T-helper 2 cell treated with Interferon-gamma antibody and Interleukin-4, amounts not matched to agents 5 μg/mL and 100 μg/mL, for 36 hours (primary cell): Measurements from ENCODE around the gene CBX8.

ENCODE experiments used
- DNase-seq: peaks from one replicate; pipeline ENCODE4 v3.0.0; 2021; ENCODE audit warnings: low spot score
- H3K27ac Mint-ChIP-seq: one replicate; pipeline ENCODE4 v1.8.0; 2021; ENCODE audit warnings: mild to moderate bottlenecking, mixed read lengths
- H3K27me3 Mint-ChIP-seq: one replicate; pipeline ENCODE4 v1.8.0; 2021; ENCODE audit warnings: low read depth, mixed read lengths
- H3K36me3 Mint-ChIP-seq: one replicate; pipeline ENCODE4 v1.8.0; 2021; ENCODE audit warnings: low read depth, mixed read lengths
- H3K4me1 Mint-ChIP-seq: one replicate; pipeline ENCODE4 v1.8.0; 2021; ENCODE audit warnings: low read depth, mixed read lengths
- H3K4me3 Mint-ChIP-seq: one replicate; pipeline ENCODE4 v1.8.0; 2022; ENCODE audit warnings: mild to moderate bottlenecking, moderate library complexity, mixed read lengths
- H3K9me3 Mint-ChIP-seq: one replicate; pipeline ENCODE4 v1.8.0; 2021; ENCODE audit warnings: mixed read lengths

CBX8 gene

GRCh38 chr17:79809530-79810129 is 12.8 kb upstream of the CBX8 start:
- H3K9me3 Mint-ChIP-seq, result no peaks in the 10 kb centered on the region
- H3K4me3 Mint-ChIP-seq, result peak overlapping the region; percentile 24
- H3K27me3 Mint-ChIP-seq, result peaks cover 73% of the 10 kb centered on the region
- H3K27ac Mint-ChIP-seq, result no peak overlapping the region
- DNase-seq, result no peak
- peaks cover 33% of the 10 kb centered on the region for H3K4me1 Mint-ChIP-seq
- H3K36me3 Mint-ChIP-seq, result no peaks in the 10 kb centered on the region

- Mint-ChIP-seq H3K9me3 (no peaks in the 10 kb centered on the region), H3K27ac (peak overlapping the region; percentile 20), H3K4me3 (peak overlapping the region; percentile 51), H3K27me3 (peaks cover 71% of the 10 kb centered on the region), H3K4me1 (peaks cover 33% of the 10 kb centered on the region), H3K36me3 (peaks cover 3% of the 10 kb centered on the region)
- no peak for DNase-seq
Observed at GRCh38 chr17:79808763-79809529, 12.1 kb upstream of the CBX8 start.

GRCh38 chr17:79806863-79807720 is 10.2 kb upstream of the CBX8 start:
- no peak for DNase-seq
- no peaks in the 10 kb centered on the region for H3K9me3 Mint-ChIP-seq
- H3K4me3 Mint-ChIP-seq, result no peak overlapping the region
- H3K27ac Mint-ChIP-seq, result no peak overlapping the region
- H3K27me3 Mint-ChIP-seq, result peaks cover 77% of the 10 kb centered on the region
- peaks cover 30% of the 10 kb centered on the region for H3K4me1 Mint-ChIP-seq
- H3K36me3 Mint-ChIP-seq, result peaks cover 4% of the 10 kb centered on the region

- peaks cover 24% of the 10 kb centered on the region for H3K4me1 Mint-ChIP-seq
- DNase-seq, result no peak
- no peak overlapping the region for H3K4me3 Mint-ChIP-seq
- H3K27me3 Mint-ChIP-seq, result peaks cover 77% of the 10 kb centered on the region
- no peak overlapping the region for H3K27ac Mint-ChIP-seq
- peaks cover 4% of the 10 kb centered on the region for H3K36me3 Mint-ChIP-seq
- H3K9me3 Mint-ChIP-seq, result no peaks in the 10 kb centered on the region
Observed at GRCh38 chr17:79806446-79806760, 9.5 kb upstream of the CBX8 start.

GRCh38 chr17:79804856-79805696 is 8.2 kb upstream of the CBX8 start:
- Mint-ChIP-seq H3K27ac (peak overlapping the region; percentile 78), H3K9me3 (no peaks in the 10 kb centered on the region)

GRCh38 chr17:79803997-79804855 is 7.3 kb upstream of the CBX8 start:
- peaks cover 30% of the 10 kb centered on the region for H3K4me1 Mint-ChIP-seq
- peak overlapping the region; percentile 78 for H3K27ac Mint-ChIP-seq
- DNase-seq, result peak; percentile 76
- H3K9me3 Mint-ChIP-seq, result no peaks in the 10 kb centered on the region
- H3K27me3 Mint-ChIP-seq, result peaks cover 86% of the 10 kb centered on the region
- peak overlapping the region; percentile 58 for H3K4me3 Mint-ChIP-seq
- H3K36me3 Mint-ChIP-seq, result peaks cover 5% of the 10 kb centered on the region

More at GRCh38 chr17:79804856-79805696, 8.2 kb upstream of the CBX8 start:
- H3K36me3 Mint-ChIP-seq, result peaks cover 5% of the 10 kb centered on the region
- no peak for DNase-seq
- peaks cover 25% of the 10 kb centered on the region for H3K4me1 Mint-ChIP-seq
- peak overlapping the region; percentile 58 for H3K4me3 Mint-ChIP-seq
- peaks cover 81% of the 10 kb centered on the region for H3K27me3 Mint-ChIP-seq

GRCh38 chr17:79803421-79803996 is 6.6 kb upstream of the CBX8 start:
- H3K9me3 Mint-ChIP-seq, result no peaks in the 10 kb centered on the region
- peak overlapping the region; percentile 43 for H3K4me3 Mint-ChIP-seq
- H3K27ac Mint-ChIP-seq, result peak overlapping the region; percentile 72
- peaks cover 84% of the 10 kb centered on the region for H3K27me3 Mint-ChIP-seq
- H3K4me1 Mint-ChIP-seq, result peaks cover 26% of the 10 kb centered on the region
- DNase-seq, result no peak
- H3K36me3 Mint-ChIP-seq, result peaks cover 5% of the 10 kb centered on the region

- Mint-ChIP-seq H3K36me3 (peaks cover 7% of the 10 kb centered on the region), H3K27me3 (peaks cover 80% of the 10 kb centered on the region), H3K4me1 (peaks cover 28% of the 10 kb centered on the region), H3K9me3 (no peaks in the 10 kb centered on the region), H3K4me3 (no peak overlapping the region), H3K27ac (no peak overlapping the region)
- no peak for DNase-seq
Observed at GRCh38 chr17:79802736-79803420, 6.0 kb upstream of the CBX8 start.

- DNase-seq, result no peak
- Mint-ChIP-seq H3K36me3 (peaks cover 7% of the 10 kb centered on the region), H3K9me3 (no peaks in the 10 kb centered on the region), H3K27me3 (peaks cover 73% of the 10 kb centered on the region), H3K4me1 (peaks cover 28% of the 10 kb centered on the region), H3K27ac (peak overlapping the region; percentile 60), H3K4me3 (no peak overlapping the region)
Observed at GRCh38 chr17:79802039-79802735, 5.3 kb upstream of the CBX8 start.

- no peak for DNase-seq
- peaks cover 28% of the 10 kb centered on the region for H3K4me1 Mint-ChIP-seq
- peaks cover 68% of the 10 kb centered on the region for H3K27me3 Mint-ChIP-seq
- no peaks in the 10 kb centered on the region for H3K9me3 Mint-ChIP-seq
- H3K36me3 Mint-ChIP-seq, result peaks cover 7% of the 10 kb centered on the region
- peak overlapping the region; percentile 12 for H3K4me3 Mint-ChIP-seq
- H3K27ac Mint-ChIP-seq, result peak overlapping the region; percentile 60
Observed at GRCh38 chr17:79801156-79802038, 4.5 kb upstream of the CBX8 start.
